ENCODE data around the gene RBSN.

DNA sequence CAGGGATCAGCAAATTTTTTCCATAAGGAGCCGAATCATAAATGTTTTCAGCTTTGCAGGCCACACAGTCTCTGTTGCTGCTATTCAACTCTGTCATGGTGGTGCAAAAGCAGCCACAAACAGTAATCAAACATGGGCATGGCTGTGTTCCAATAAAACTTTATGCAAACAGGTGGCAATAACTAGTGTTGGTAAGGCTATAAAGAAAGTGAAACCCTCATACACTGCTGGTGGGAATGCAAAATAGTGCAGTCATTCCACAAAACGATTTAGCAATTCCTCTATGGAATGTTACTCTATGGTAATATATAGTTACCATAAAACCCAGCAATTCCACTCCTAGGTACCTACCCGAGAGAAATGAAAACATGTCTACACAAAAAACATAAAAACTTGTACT lies 19.9 kb downstream of the RBSN start:
- TF ChIP-seq, protein P1, sequence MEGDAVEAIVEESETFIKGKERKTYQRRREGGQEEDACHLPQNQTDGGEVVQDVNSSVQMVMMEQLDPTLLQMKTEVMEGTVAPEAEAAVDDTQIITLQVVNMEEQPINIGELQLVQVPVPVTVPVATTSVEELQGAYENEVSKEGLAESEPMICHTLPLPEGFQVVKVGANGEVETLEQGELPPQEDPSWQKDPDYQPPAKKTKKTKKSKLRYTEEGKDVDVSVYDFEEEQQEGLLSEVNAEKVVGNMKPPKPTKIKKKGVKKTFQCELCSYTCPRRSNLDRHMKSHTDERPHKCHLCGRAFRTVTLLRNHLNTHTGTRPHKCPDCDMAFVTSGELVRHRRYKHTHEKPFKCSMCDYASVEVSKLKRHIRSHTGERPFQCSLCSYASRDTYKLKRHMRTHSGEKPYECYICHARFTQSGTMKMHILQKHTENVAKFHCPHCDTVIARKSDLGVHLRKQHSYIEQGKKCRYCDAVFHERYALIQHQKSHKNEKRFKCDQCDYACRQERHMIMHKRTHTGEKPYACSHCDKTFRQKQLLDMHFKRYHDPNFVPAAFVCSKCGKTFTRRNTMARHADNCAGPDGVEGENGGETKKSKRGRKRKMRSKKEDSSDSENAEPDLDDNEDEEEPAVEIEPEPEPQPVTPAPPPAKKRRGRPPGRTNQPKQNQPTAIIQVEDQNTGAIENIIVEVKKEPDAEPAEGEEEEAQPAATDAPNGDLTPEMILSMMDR (IDR thresholded peaks at IDR 0.05) = no peak
- no peak for TF ChIP-seq EZH2 (IDR thresholded peaks at IDR 0.05; ENCODE audit: borderline replicate concordance, insufficient read depth, low read depth, low read length, poor library complexity, severe bottlenecking)

All from B cell (primary cell).